A549 (cell line): Measurements from ENCODE around the gene NUB1. TPM values are rescaled to one million over a fixed set of nuclear protein-coding genes. Genes with fewer than 3 reads are reported as not detected.

Experiments
- ATAC-seq, 2 experiments: fragments of 200-7000 bp in 1 of 2; fragments of >200 bp in 1 of 2; cut with Nextera tagmentation in 1 of 2; cut with Tn5 transposase in 1 of 2; 3 replicates each; pipeline versions ENCODE4 v1.8.0 to v1.9.1; 2018 to 2020; ENCODE audit warnings: mild to moderate bottlenecking in 1 of 2, moderate library complexity in 1 of 2
- CTCF ChIA-PET: fragments of 300-600 bp; sonication (Branson Sonifier 250); formaldehyde crosslinking; extraction: SDS; loops from one replicate; lab custom pipeline; 2021; ENCODE audit warnings: antibody characterized with exemption, inconsistent platforms; lab: Yijun Ruan, JAX
- POLR2A ChIA-PET: fragments of 350-600 bp; formaldehyde crosslinking; extraction: SDS; loops from one replicate; lab custom pipeline; 2021; ENCODE audit warnings: antibody characterized with exemption, inconsistent platforms; lab: Yijun Ruan, JAX
- DNase-seq, 2 experiments: peaks; one replicate each; pipeline versions ENCODE4 v3.0.0 to v3.0.0-alpha.2; 2011 to 2016; ENCODE audit warnings: low read depth in 1 of 2, low spot score in 1 of 2
- FAIRE-seq: peaks from 2 replicates; lab custom pipeline; 2011; peaks lifted over from hg19 to GRCh38; lab: Jason Lieb, UNC
- H3K27ac ChIP-seq, 2 experiments: fragments of >200 bp; sonication (Bioruptor Twin); formaldehyde crosslinking; 3 replicates each; pipeline ENCODE4 v1.5.1; 2016 to 2017
- H3K4me1 ChIP-seq: fragments of >200 bp; sonication (Bioruptor Twin); formaldehyde crosslinking; 3 replicates; pipeline ENCODE4 v1.6.1; 2016
- H3K4me2 ChIP-seq: fragments of >200 bp; sonication (Bioruptor Twin); formaldehyde crosslinking; 3 replicates; pipeline ENCODE4 v1.6.1; 2016
- H3K4me3 ChIP-seq: fragments of >200 bp; sonication (Bioruptor Twin); formaldehyde crosslinking; 3 replicates; pipeline ENCODE4 v1.5.1; 2016
- H3K9me3 ChIP-seq: fragments of >200 bp; sonication (Bioruptor Twin); formaldehyde crosslinking; 3 replicates; pipeline ENCODE4 v1.6.1; 2016
- ATOH8 ChIP-seq: fragments of 250-450 bp; sonication (Bioruptor Pico); IDR thresholded peaks from 2 replicates; pipeline ENCODE4 v1.5.0; 2020; ENCODE audit warnings: low read depth, mild to moderate bottlenecking, moderate library complexity
- CBX2 ChIP-seq: fragments of 200-600 bp; sonication (generic); IDR thresholded peaks from 2 replicates; pipeline ENCODE4 v1.6.1; 2016; ENCODE audit warnings: low read depth, mild to moderate bottlenecking, borderline replicate concordance
- CTCF ChIP-seq: fragments of >200 bp; sonication (Bioruptor Twin); formaldehyde crosslinking; IDR thresholded peaks from 3 replicates; pipeline ENCODE4 v1.5.1; 2016
- ELK1 ChIP-seq: fragments of 150-350 bp; IDR thresholded peaks from 2 replicates; pipeline ENCODE4 v1.6.1; 2014; ENCODE audit warnings: low read depth, mild to moderate bottlenecking, low read length
- ESRRA ChIP-seq: fragments of 150-350 bp; IDR thresholded peaks from 2 replicates; pipeline ENCODE4 v1.6.1; 2014; ENCODE audit warnings: mild to moderate bottlenecking, low read length, borderline replicate concordance
- FOSL2 ChIP-seq, 2 experiments: fragments of 450-650 bp in 1 of 2; fragments of >200 bp in 1 of 2; sonication (Bioruptor Twin) in 1 of 2; formaldehyde crosslinking; IDR thresholded peaks; 2 replicates each; pipeline versions ENCODE4 v1.5.0 to v1.6.1; 2016 to 2020; ENCODE audit warnings: mild to moderate bottlenecking in 1 of 2, moderate library complexity in 1 of 2
- GATA3 ChIP-seq: IDR thresholded peaks from 2 replicates; pipeline ENCODE4 v1.6.1; 2012; ENCODE audit warnings: borderline replicate concordance
- HES2 ChIP-seq: fragments of >200 bp; sonication (Bioruptor Twin); formaldehyde crosslinking; IDR thresholded peaks from 2 replicates; pipeline ENCODE4 v1.6.1; 2016
- HOXA7 ChIP-seq: fragments of 250-450 bp; sonication (Bioruptor Pico); IDR thresholded peaks from 2 replicates; pipeline ENCODE4 v1.5.0; 2020; ENCODE audit warnings: mild to moderate bottlenecking, moderate library complexity
- HOXB13 ChIP-seq: fragments of 250-450 bp; sonication (Bioruptor Pico); IDR thresholded peaks from 2 replicates; pipeline ENCODE4 v1.5.0; 2020; ENCODE audit warnings: low read depth, mild to moderate bottlenecking, moderate library complexity
- JUN ChIP-seq, 2 experiments: fragments of >200 bp; sonication (Bioruptor Twin); formaldehyde crosslinking; IDR thresholded peaks; 2 replicates in 1 of 2; 3 replicates in 1 of 2; pipeline ENCODE4 v1.6.1; 2016 to 2017
- MAX ChIP-seq: IDR thresholded peaks from 2 replicates; pipeline ENCODE4 v1.6.1; 2012
- PHF8 ChIP-seq: fragments of 200-600 bp; sonication (generic); IDR thresholded peaks from 2 replicates; pipeline ENCODE4 v1.6.1; 2016; ENCODE audit warnings: low read depth, mild to moderate bottlenecking, antibody characterized with exemption, moderate library complexity, borderline replicate concordance
- POLR2AphosphoS2 ChIP-seq: conservative IDR thresholded peaks from 2 replicates; pipeline ENCODE4 v1.6.1; 2012; ENCODE audit warnings: low read length, improper control_type of control experiment, inconsistent platforms
- SREBF2 ChIP-seq: fragments of 450-650 bp; IDR thresholded peaks from 2 replicates; pipeline ENCODE4 v1.6.1; 2014; ENCODE audit warnings: mild to moderate bottlenecking, moderate library complexity
- TFCP2L1 ChIP-seq: fragments of 250-450 bp; sonication (Bioruptor Pico); IDR thresholded peaks from 2 replicates; pipeline ENCODE4 v1.5.0; 2021; ENCODE audit warnings: mild to moderate bottlenecking
- TP53 ChIP-seq: fragments of 250-450 bp; sonication (Bioruptor Pico); IDR thresholded peaks from 2 replicates; pipeline ENCODE4 v1.5.0; 2021; ENCODE audit warnings: mild to moderate bottlenecking, moderate library complexity
- USF2 ChIP-seq: fragments of 450-650 bp; IDR thresholded peaks from 2 replicates; pipeline ENCODE4 v1.6.1; 2014; ENCODE audit warnings: antibody characterized with exemption
- ZC3H11A ChIP-seq: fragments of 450-650 bp; IDR thresholded peaks from 2 replicates; pipeline ENCODE4 v1.6.1; 2014; ENCODE audit warnings: antibody characterized with exemption, mild to moderate bottlenecking
- ZNF302 ChIP-seq: fragments of 250-450 bp; sonication (Bioruptor Pico); IDR thresholded peaks from 2 replicates; pipeline ENCODE4 v1.9.0; 2021; ENCODE audit warnings: inconsistent platforms, mild to moderate bottlenecking, moderate library complexity
- WGBS: methylation state at CpG from one replicate; pipeline ENCODE4 v1.1.6; 2017; ENCODE audit errors: missing lambda C conversion rate; 5-methylcytosine and 5-hydroxymethylcytosine counted together
- polyA plus RNA-seq, 4 experiments: library from polyadenylated mRNA; depleted of rRNA in 3 of 4; stranded (reverse); fragments of >200 nt; fragmentation: RNase III in 1 of 4; extraction: RNeasy Plus Mini Kit Qiagen cat#74134 plus additional on column Dnase treatment in 1 of 4; gene quantifications; 2 replicates in 3 of 4; 3 replicates in 1 of 4; pipeline ENCODE4 v1.2.3, GENCODE V29; 2011 to 2017

NUB1 gene
- polyA plus RNA-seq, 2 of the 4 experiments (the other 2 are of a cell fraction) = 45.0 to 105 TPM

- ATAC-seq (no peak), FAIRE-seq (no peak), DNase-seq (no peak)
- no peak overlapping the region for H3K4me2 ChIP-seq
- no peak overlapping the region for H3K27ac ChIP-seq
- H3K9me3 ChIP-seq = no peaks in the 10 kb centered on the region
- H3K4me1 ChIP-seq = 0 out of 3 replicates have a peak, but pooled peaks cover 6% of the 10 kb centered on the region
- POLR2A ChIA-PET = no interaction called here
- TF ChIP-seq CTCF (no peak), POLR2AphosphoS2 (no peak), HOXA7 (no peak), JUN (IDR thresholded peaks at IDR 0.05) (no peak), PHF8 (no peak), ZNF302 (CRISPR knock-in tag) (no peak), MAX (no peak)
- CTCF ChIA-PET = interaction anchor here (2.3 kb wide), 1 partner anchor 59 kb away, joined by 11 read pairs; no protein-coding TSS in a partner anchor
- WGBS = 78% methylated on average over 24 of the region's 24 CpGs
- no peak overlapping the region for H3K4me3 ChIP-seq
Observed at GRCh38 chr7:151389768-151390597, 48.4 kb downstream of the NUB1 start.

- 0 out of 3 replicates have a peak, but pooled peaks cover 6% of the 10 kb centered on the region for H3K4me1 ChIP-seq
- ChIA-PET POLR2A (no interaction called here), CTCF (interaction anchor here (0.8 to 2.3 kb wide), 2 partner anchors 58 to 59 kb away, joined by 3 to 11 read pairs; no protein-coding TSS in a partner anchor)
- H3K4me2 ChIP-seq = no peak overlapping the region
- TF ChIP-seq TFCP2L1 (CRISPR knock-in tag) (no peak), ZC3H11A (no peak), ATOH8 (CRISPR knock-in tag) (no peak), USF2 (no peak), HOXA7 (no peak), PHF8 (no peak), POLR2AphosphoS2 (no peak), ESRRA (no peak), FOSL2 (IDR thresholded peaks at IDR 0.05) (no peak), FOSL2 (CRISPR knock-in tag; IDR thresholded peaks at IDR 0.05) (no peak), ELK1 (no peak), TP53 (CRISPR knock-in tag) (no peak), GATA3 (no peak), SREBF2 (no peak), HOXB13 (CRISPR knock-in tag) (no peak), HES2 (no peak), CBX2 (no peak)
- H3K27ac ChIP-seq = no peak overlapping the region; a peak in 1 of 6 replicates
- H3K9me3 ChIP-seq = no peaks in the 10 kb centered on the region
- 68% methylated on average over 20 of the region's 25 CpGs for WGBS
- ATAC-seq = no peak
- H3K4me3 ChIP-seq = no peak overlapping the region
- no peak for DNase-seq
- no peak for FAIRE-seq
Observed at GRCh38 chr7:151390598-151391357, 49.2 kb downstream of the NUB1 start.
